AG09309 (cell line): Measurements from ENCODE around the gene STRC.
"Not testable (repeated sequence)": the region's sequence is repeated elsewhere in the genome, so short reads cannot be mapped to it uniquely, and the experiment has no call there.

Experiments used
- DNase-seq: peaks from one replicate; pipeline ENCODE4 v3.0.0-alpha.2; 2010; ENCODE audit warnings: low read depth
- H3K4me3 ChIP-seq: 2 replicates; pipeline ENCODE4 v1.5.1; 2011; ENCODE audit warnings: mild to moderate bottlenecking, low read depth, low read length, moderate library complexity; ENCODE audit not compliant: control insufficient read depth
- TF ChIP-seq, protein P1 (sequence below): IDR thresholded peaks from 2 replicates; pipeline ENCODE4 v1.5.1; 2011; ENCODE audit warnings: mild to moderate bottlenecking, low read depth, low read length, inconsistent platforms; ENCODE audit not compliant: insufficient read depth, control insufficient read depth; ENCODE audit errors: missing control alignments

The STRC gene

DNA sequence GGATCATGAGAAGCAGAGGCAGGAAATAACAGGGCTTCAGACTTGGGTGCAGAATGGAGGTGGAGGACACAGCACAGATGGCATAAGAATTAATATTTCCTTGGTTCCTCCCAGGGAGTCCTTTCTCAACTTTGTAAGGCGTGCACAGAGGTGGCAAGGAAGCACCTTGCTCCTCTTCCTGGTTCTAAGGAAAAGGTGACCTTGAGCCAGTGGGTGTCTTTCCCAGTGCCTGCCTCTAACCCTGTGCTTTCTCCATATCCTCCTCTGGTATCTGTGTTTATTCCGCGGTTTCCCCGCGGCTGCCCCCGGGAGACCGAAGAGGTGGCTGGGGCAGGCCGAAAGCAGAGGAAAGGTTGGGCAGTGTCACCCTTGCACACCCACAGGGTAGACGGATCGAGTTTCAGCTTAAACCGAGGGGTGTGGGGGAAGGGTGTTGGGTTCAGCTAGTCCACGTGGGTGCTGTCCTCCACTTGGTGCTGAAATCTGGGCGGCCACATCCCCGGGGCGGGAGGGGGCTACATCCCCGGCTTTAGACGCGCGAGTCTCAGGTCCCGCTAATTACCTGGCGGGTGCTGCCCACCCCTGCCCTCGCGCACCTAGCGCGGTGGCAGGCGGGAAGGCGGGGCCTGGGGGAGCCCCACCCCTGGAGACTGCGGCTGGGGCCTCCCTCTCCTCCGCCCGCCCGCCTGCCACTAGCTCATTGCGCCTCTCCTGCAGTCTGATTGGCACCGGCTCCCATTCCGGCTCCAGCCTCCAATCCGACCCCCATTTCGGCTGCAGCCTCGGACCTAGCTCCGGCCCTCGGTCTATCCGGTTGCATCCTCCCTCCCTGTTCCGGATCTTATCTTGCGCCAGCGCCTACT lies 25.0 kb downstream of the STRC start, which contains the start of gene CKMT1B:
Gene CKMT1B, plus strand, starts transcription at position 700 of the 863 bp plus-strand sequence. CDS start 192 bp downstream, outside the sequence.
- not testable (repeated sequence) for H3K4me3 ChIP-seq, DNase-seq

DNA sequence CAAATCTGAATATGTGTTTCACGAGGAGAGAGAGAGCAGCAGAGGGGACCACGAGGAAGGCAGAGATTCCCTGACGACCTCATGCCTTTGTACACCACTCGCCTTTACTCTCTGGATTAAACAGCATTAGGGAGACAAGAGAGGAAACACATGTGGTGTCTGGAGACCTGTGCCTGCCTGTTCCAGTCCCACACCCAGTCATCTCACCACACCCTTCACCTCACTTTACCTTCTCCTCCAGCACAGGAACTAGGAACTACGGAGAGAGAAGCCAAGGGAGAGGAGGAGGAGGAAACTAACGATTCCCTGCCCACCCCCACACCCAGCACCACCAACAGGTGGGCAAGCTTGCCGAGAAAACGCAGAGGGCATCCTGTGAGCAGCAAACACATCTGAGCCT lies 25.8 kb downstream of the STRC start:
- not testable (repeated sequence) for H3K4me3 ChIP-seq

DNA sequence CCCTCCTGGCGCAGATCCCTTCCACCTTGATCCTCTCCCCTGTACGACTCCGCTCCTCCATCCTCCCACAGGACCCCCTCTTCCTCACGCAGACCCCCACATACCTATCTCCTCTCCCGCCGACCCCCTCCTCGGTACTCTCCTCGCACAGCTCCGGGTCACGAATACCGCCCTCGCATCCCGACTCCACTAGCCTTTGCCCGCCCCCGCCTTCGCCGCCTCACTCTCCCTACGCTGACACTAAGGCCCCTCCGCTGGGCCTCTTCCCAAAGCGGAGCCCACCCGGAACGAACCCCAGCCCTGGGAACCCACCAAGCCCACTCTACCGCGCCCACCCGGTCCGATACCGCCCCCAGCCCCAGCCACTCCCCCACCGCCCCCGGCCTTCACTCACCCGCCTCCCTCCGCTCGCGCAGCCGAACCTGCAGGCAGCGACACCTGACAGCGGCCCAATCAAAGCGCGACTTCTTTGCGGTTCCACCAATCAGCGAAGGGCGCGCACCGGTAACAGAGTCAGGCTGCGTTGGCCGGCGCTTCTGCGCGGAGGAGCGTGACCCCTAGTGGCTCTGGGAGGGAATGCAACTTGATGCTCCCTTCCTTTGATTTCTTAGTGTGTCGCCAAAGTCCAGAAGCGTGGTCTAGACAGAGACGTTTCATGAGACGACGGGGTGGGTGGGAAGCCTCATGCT lies 28.7 kb downstream of the STRC start, which contains the start of gene PPIP5K1:
Gene PPIP5K1, minus strand, starts transcription at position 431 of the 689 bp plus-strand sequence. CDS start 5,704 bp downstream, outside the sequence.
- not testable (repeated sequence) for H3K4me3 ChIP-seq

More for the DNA sequence above, 25.8 kb downstream of the STRC start:
- DNase-seq, result not testable (repeated sequence)

DNA sequence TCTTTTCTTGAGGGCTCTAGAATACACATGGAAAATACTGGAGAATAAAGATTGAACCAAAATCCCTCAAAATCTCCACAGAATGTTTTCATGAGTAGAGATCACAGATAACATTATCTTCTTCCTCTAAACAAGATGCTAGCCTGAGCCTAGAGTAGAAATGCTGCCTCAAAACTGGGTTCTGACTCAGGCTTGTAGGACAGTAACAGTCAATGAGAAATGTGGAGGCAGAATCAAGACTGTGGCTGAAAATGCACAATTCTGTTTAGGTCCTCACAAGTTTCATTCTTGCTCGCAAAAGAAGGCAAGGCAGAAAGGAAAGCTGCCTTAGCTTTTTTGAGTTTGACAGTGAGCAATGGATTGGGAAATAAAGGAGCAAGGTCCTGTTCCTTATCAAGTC lies 44.0 kb downstream of the STRC start:
- not testable (repeated sequence) for H3K4me3 ChIP-seq, DNase-seq

More for the DNA sequence above, 28.7 kb downstream of the STRC start, which contains the start of gene PPIP5K1:
- not testable (repeated sequence) for DNase-seq

DNA sequence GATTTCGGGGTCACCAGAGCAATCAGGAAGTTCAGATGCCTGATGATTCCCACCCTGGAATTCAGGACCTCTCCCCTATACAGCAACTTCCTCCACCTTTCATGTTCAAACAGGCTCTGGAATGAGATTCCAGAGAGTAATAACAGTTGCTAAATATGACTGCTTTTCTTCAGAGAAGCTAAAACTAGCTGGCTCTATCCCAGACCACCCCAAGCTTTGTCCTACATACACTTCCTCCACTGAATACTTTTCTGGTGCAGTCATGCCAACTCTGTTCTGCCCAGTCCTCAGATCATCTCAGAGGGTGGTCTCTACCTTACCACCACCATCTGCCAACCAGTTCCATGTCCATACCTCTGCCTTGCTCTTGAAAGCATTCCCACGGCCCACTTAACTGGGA lies 52.0 kb downstream of the STRC start:
- not testable (repeated sequence) for DNase-seq, H3K4me3 ChIP-seq

DNA sequence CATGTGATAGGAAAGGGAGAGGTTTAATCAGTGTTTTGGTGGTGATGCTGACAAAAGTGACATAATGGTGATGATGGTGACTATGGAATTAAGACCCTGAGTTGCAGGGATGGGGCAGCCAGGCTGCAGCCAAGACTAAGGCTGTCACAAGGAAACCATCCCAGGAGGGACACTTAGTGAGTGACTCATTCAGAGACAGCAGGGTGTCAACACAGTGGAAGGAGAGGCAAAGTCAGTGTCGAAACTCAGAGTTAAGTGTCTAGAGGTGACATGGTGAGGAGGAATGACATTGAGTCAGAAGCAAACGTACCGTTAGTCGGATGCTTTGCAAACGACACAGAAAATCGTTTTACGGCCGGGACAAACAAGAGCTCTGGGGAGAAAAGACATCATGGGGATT lies 54.8 kb downstream of the STRC start:
- not testable (repeated sequence) for DNase-seq, H3K4me3 ChIP-seq

DNA sequence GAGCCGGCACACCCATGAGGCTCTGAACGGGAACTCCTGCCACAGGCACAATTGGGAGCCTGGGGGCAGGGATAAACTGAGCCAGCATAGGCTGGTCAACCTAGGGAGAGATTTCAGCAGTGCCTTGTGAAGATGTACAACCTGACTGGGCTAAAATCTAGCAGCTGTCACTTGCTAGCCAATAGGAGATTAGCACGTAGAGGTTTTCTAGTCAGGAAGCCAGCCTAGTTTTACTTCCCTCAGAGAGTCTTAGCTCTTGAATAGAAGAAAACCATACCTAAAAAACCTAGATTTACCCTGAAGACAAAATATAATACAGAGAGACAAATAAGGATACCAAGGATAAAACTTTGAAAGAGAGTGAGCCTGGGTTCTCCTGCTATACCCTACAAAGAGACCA lies 55.8 kb downstream of the STRC start:
- not testable (repeated sequence) for DNase-seq, H3K4me3 ChIP-seq

DNA sequence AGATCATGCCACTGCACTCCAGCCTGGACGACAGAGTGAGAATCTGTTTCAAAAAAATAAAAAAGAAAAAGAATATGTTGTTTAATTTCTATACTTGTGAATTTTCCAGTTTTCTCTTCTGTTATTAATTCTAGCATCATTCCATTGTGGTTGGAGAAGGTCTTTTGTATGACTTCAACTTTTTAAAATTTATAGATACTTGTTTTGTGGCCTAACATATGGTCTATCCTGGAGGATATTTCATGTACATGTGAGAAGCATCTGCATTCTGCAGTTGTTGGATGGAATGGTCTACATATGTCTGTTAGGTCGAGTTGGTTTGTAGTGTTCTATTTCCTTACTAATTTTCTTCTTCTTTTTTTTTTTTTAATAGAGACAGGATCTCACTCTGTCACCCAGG lies 65.6 kb downstream of the STRC start:
- TF ChIP-seq, protein P1, sequence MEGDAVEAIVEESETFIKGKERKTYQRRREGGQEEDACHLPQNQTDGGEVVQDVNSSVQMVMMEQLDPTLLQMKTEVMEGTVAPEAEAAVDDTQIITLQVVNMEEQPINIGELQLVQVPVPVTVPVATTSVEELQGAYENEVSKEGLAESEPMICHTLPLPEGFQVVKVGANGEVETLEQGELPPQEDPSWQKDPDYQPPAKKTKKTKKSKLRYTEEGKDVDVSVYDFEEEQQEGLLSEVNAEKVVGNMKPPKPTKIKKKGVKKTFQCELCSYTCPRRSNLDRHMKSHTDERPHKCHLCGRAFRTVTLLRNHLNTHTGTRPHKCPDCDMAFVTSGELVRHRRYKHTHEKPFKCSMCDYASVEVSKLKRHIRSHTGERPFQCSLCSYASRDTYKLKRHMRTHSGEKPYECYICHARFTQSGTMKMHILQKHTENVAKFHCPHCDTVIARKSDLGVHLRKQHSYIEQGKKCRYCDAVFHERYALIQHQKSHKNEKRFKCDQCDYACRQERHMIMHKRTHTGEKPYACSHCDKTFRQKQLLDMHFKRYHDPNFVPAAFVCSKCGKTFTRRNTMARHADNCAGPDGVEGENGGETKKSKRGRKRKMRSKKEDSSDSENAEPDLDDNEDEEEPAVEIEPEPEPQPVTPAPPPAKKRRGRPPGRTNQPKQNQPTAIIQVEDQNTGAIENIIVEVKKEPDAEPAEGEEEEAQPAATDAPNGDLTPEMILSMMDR, result no peak
- no peak overlapping the region for H3K4me3 ChIP-seq
- no peak for DNase-seq

DNA sequence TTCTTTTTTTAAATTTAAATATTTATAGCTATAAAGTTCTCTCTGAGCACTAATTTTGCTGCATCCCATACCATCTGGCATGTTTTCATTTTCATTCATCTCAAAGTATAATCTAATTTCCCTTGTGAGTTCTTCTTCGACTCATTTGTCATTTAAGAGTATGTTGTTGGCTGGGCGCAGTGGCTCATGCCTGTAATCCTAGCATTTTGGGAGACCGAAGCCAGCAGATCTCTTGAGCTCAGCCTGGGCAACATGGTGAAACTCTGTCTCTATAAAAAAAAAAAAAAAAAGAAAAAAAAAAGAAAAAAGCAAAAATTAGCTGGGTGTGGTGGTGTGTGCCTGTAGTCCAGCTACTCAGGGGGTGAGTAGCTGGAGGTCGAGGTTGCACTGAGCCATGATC lies 66.3 kb downstream of the STRC start:
- no peak for DNase-seq
- H3K4me3 ChIP-seq, result no peak overlapping the region
- TF ChIP-seq, protein P1, result no peak

DNA sequence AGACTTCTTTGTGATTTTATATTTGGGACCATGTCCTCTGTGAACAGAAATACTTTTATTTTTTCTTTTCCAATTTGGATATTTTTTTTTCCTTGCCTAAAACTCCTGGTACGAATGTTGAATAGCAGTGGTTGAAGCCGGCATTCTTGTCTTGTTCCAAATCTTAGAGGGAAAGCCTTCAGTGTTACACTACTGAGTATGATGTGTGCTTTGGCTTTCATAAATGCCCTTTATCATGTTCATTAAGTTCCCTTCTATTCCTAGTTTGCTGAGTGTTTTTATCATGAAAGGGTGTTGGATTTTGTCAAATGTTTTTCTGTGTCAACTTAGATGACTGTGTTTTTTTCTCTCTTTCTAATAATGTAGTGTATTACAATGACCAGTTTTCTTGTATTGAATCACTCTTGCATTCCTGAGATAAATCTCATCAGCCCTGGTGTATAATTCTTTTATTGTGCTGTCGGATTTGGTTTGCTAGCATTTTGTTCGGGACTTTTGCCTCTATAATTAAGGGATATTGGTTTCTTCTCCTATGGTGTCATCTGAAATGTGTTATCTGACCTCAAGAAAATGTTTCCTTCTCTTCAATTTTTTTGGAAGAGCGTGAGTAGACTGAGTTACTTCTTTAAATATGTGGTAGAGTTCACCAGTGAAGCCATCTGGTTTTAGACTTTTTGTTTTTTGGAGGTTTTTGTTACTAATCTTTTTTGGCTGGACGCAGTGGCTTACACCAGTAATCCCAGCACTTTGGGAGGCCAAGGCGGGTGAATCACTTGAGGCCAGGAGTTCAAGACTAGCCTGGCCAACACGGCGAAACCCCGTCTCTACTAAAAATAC lies 67.9 kb downstream of the STRC start:
- TF ChIP-seq, protein P1, result no peak
- no peak overlapping the region for H3K4me3 ChIP-seq
- peak; percentile 80 for DNase-seq
